ENCODE measurements around the gene EEF1G.

- TF ChIP-seq CTCF (IDR thresholded peaks at IDR 0.05): no peak
- TF ChIP-seq POLR2A (IDR thresholded peaks at IDR 0.05): no peak
- no peak for TF ChIP-seq EP300 (IDR thresholded peaks at IDR 0.05)
Observed at GRCh38 chr11:62516736-62517371, 56.8 kb downstream of the EEF1G start.
